Thymus (tissue), 11 donors: ENCODE results near the gene CMSS1. TPM values are rescaled to one million over a fixed set of nuclear protein-coding genes. Genes with fewer than 3 reads are reported as not detected.

ENCODE experiments used
- DNase-seq, 9 donors: peaks; one replicate each; pipeline ENCODE4 v3.0.0-alpha.2; 2013; ENCODE audit warnings: low spot score in 9 of 9, low read depth in 6 of 9, missing footprints in 1 of 9
- H3K27ac ChIP-seq, 2 donors: one replicate each; pipeline ENCODE4 v1.5.1; 2013; ENCODE audit warnings: control low read depth in 1 of 2, low read depth in 1 of 2, low read length in 1 of 2, mild to moderate bottlenecking in 1 of 2, moderate library complexity in 1 of 2
- H3K27me3 ChIP-seq, 2 donors: one replicate each; pipeline ENCODE4 v1.5.1; 2013; ENCODE audit warnings: low read length in 1 of 2; ENCODE audit not compliant: control insufficient read depth in 2 of 2, insufficient read depth in 1 of 2
- H3K36me3 ChIP-seq, 2 donors: one replicate each; pipeline ENCODE4 v1.5.1; 2013; ENCODE audit warnings: low read length in 1 of 2, mild to moderate bottlenecking in 1 of 2, moderate library complexity in 1 of 2; ENCODE audit not compliant: control insufficient read depth in 2 of 2, insufficient read depth in 2 of 2
- H3K4me1 ChIP-seq, 2 donors: one replicate each; pipeline ENCODE4 v1.5.1; 2013; ENCODE audit warnings: low read length in 2 of 2; ENCODE audit not compliant: control insufficient read depth in 2 of 2, insufficient read depth in 2 of 2
- H3K4me3 ChIP-seq, 2 donors: one replicate each; pipeline ENCODE4 v1.5.1; 2013; ENCODE audit warnings: low read length in 2 of 2, control low read depth in 1 of 2, mild to moderate bottlenecking in 1 of 2
- H3K9me3 ChIP-seq, 2 donors: one replicate each; pipeline ENCODE4 v1.5.1; 2013; ENCODE audit warnings: low read length in 1 of 2, mild to moderate bottlenecking in 1 of 2; ENCODE audit not compliant: control insufficient read depth in 2 of 2, insufficient read depth in 1 of 2
- whole genome bisulfite sequencing: extraction: QIAGEN DNeasy Blood & Tissue Kit; methylation state at CpG from one replicate; pipeline ENCODE4 v1.1.7; 2013; 5-methylcytosine and 5-hydroxymethylcytosine counted together
- polyA plus RNA-seq: library from polyadenylated mRNA; stranded (reverse); fragments of 200-250 nt; gene quantifications from one replicate; pipeline ENCODE4 v1.2.3, GENCODE V29; 2013
- total RNA-seq: library from RNA; stranded (reverse); fragments of 120-200 nt; gene quantifications from one replicate; pipeline ENCODE4 v1.2.4, GENCODE V29; 2013
- donor health status: healthy.

Gene CMSS1
- total and polyA plus RNA-seq, 2 donors: 27.3 to 39.0 TPM

GRCh38 chr3:100102757-100103156 is 285.1 kb downstream of the CMSS1 start:
- Histone ChIP-seq H3K27ac (no peak overlapping the region), H3K36me3 (no peaks in the 10 kb centered on the region), H3K27me3 (no peaks in the 10 kb centered on the region), H3K4me1 (peaks cover 0 to 3% of the 10 kb centered on the region in 2 donors), H3K9me3 (no peaks in the 10 kb centered on the region), H3K4me3 (no peak overlapping the region)
- no peak for DNase-seq
- 94% methylated on average over 1 of the region's 1 CpG for WGBS

DNA sequence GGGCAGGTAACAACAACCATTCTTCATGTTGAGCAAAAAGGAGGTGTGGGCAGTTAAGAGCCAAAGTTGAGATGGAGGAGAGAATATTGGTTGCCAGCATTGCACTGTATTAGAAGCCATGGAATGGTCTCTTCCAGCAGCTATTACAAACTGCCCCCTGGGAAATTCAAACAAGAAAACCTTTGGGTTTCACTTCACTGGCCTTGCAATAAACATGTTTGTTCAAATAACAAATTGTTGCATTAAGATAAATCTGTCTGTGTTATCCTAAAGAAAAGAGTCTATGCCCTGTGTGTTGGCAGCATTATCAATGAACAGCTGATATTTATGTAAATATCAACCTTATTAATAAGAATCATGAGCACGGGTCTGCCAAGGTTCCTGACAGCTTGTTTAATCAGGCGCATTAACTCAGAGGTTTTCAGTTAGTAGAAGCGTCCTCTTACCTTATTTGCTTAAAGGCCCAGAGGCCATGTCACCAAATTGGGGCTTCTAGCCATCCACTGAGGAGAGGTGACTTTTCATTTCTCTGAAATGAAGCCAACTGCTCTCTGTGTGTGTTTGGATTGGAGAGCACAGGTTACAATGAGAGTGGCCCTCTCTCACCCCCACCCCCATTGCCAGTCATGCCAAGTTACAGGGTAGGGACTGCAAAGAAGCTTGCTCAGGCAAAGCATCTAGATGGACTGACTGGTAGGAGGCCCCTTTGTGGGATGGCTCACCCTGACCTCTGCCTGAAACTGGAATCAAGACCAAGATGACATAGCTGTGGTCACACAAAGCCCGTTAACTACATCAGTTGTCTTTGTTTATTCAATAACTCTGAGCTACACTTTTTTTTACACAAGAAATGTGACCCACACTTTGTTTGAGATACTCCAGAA is 286.1 kb downstream of the CMSS1 start:
- no peaks in the 10 kb centered on the region for H3K27me3 ChIP-seq
- no peaks in the 10 kb centered on the region for H3K36me3 ChIP-seq
- no peak overlapping the region for H3K4me3 ChIP-seq
- DNase-seq: no peak
- peaks cover 0 to 3% of the 10 kb centered on the region in 2 donors for H3K4me1 ChIP-seq
- no peaks in the 10 kb centered on the region for H3K9me3 ChIP-seq
- WGBS: 99% methylated on average over 4 of the region's 4 CpGs
- H3K27ac ChIP-seq: no peak overlapping the region

- H3K36me3 ChIP-seq: no peaks in the 10 kb centered on the region
- no peaks in the 10 kb centered on the region for H3K9me3 ChIP-seq
- DNase-seq: no peak
- H3K27me3 ChIP-seq: no peaks in the 10 kb centered on the region
- WGBS: 94% methylated on average over 2 of the region's 2 CpGs
- no peak overlapping the region for H3K27ac ChIP-seq
- H3K4me3 ChIP-seq: no peak overlapping the region
- peaks cover 0 to 3% of the 10 kb centered on the region in 2 donors for H3K4me1 ChIP-seq
These were observed 286.8 kb downstream of the CMSS1 start for GRCh38 chr3:100104442-100104798.

DNA sequence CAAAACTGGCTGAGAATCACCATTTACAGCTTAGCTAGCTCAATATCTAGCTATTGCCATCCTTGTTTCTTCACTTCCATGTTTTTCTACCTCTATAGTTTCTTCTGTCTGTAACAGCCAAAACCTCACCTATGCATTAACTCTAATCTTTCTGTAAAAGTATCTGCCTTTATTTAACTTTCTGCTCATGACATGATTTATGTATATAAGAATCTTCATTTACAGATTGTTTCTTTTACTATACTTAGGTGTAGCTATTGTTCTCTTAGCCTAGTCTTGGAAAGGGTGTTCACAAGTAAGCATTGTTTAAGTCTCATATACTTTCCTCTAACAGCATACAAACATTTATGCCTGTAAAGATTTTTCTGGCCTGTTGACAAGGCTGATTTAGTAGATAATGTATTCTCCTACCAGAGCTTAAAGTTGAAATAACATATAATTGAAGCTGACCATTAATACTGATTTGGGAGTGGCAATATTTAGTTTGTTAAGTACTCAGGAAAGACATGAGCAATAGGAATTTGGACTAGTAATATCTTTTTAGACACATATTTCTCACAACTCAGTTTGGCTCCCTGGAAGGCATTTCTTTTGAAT is 287.3 kb downstream of the CMSS1 start:
- Histone ChIP-seq H3K27me3 (no peaks in the 10 kb centered on the region), H3K4me1 (peaks cover 0 to 3% of the 10 kb centered on the region in 2 donors), H3K4me3 (no peak overlapping the region), H3K27ac (no peak overlapping the region), H3K36me3 (no peaks in the 10 kb centered on the region), H3K9me3 (no peaks in the 10 kb centered on the region)
- DNase-seq: no peak

GRCh38 chr3:100105501-100105900 is 287.8 kb downstream of the CMSS1 start:
- no peak for DNase-seq
- Histone ChIP-seq H3K4me3 (no peak overlapping the region), H3K27ac (no peak overlapping the region), H3K36me3 (no peaks in the 10 kb centered on the region), H3K4me1 (peaks cover 0 to 3% of the 10 kb centered on the region in 2 donors), H3K27me3 (no peaks in the 10 kb centered on the region), H3K9me3 (no peaks in the 10 kb centered on the region)
- WGBS: 97% methylated on average over 1 of the region's 1 CpG

DNA sequence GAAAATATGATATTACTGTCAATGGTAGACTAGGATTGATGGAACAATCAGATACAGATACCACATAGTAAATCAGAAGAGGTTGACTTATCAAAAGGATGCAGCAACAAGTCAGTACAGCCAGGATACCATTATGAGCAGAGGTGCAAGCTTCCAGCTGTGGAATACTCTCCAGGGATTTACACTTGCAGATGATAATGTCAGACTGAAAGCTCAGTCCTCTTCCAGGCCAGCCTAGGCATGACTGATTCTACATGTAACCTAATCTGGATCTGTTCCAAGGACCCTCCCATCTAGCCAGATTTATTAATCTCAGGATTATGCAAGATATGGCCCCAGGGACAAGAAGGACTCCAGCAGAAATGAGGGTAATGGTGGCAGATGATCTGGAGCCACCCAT is 288.4 kb downstream of the CMSS1 start:
- H3K4me3 ChIP-seq: no peak overlapping the region
- no peak for DNase-seq
- no peak overlapping the region for H3K27ac ChIP-seq
- H3K27me3 ChIP-seq: no peaks in the 10 kb centered on the region
- H3K9me3 ChIP-seq: no peaks in the 10 kb centered on the region
- H3K36me3 ChIP-seq: no peaks in the 10 kb centered on the region
- peaks cover 0 to 3% of the 10 kb centered on the region in 2 donors for H3K4me1 ChIP-seq

GRCh38 chr3:100106531-100107141 is 289.0 kb downstream of the CMSS1 start:
- Histone ChIP-seq H3K27me3 (no peaks in the 10 kb centered on the region), H3K27ac (no peak overlapping the region), H3K4me3 (no peak overlapping the region), H3K4me1 (peaks cover 0 to 3% of the 10 kb centered on the region in 2 donors), H3K9me3 (no peaks in the 10 kb centered on the region), H3K36me3 (no peaks in the 10 kb centered on the region)
- DNase-seq: no peak

GRCh38 chr3:100107221-100107814 is 289.7 kb downstream of the CMSS1 start:
- Histone ChIP-seq H3K27ac (no peak overlapping the region), H3K4me1 (peaks cover 0 to 3% of the 10 kb centered on the region in 2 donors), H3K4me3 (no peak overlapping the region), H3K27me3 (no peaks in the 10 kb centered on the region), H3K9me3 (no peaks in the 10 kb centered on the region), H3K36me3 (no peaks in the 10 kb centered on the region)
- WGBS: 93% methylated on average over 4 of the region's 4 CpGs
- no peak for DNase-seq

GRCh38 chr3:100108464-100109079 is 290.9 kb downstream of the CMSS1 start:
- no peak for DNase-seq
- Histone ChIP-seq H3K9me3 (no peaks in the 10 kb centered on the region), H3K4me1 (peaks cover 0 to 3% of the 10 kb centered on the region in 2 donors), H3K27ac (no peak overlapping the region), H3K36me3 (no peaks in the 10 kb centered on the region), H3K4me3 (no peak overlapping the region), H3K27me3 (no peaks in the 10 kb centered on the region)
- 95% methylated on average over 7 of the region's 7 CpGs for WGBS
